HG03442 (cell line): ENCODE results near the gene MCRIP1.

Source experiments
- ATAC-seq: cut with Tn5 transposase; IDR thresholded peaks from one replicate; pipeline ENCODE4 v1.9.1; 2021; ENCODE audit warnings: mild to moderate bottlenecking, moderate library complexity; ENCODE audit not compliant: unreplicated experiment

Gene MCRIP1

GRCh38 chr17:81822996-81823819 is 9.9 kb downstream of the MCRIP1 start:
- ATAC-seq: no peak

DNA sequence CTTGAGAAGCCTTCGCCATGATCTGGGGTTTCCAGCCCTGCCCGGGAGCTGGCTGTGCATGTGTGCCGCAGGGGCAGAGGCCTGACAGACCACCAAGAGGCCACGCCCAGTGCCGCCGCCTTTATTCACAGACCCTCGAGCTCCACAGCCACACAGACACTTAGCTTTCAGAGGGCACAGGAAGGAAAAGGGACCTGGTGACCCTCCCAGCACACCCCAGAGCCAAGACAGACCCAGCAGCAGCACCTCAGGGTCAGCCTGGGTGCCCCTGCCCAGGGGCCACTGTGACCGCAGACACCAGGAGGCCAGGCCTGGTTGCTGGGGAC is 10.8 kb downstream of the MCRIP1 start:
- no peak for ATAC-seq

GRCh38 chr17:81821603-81822311 is 11.3 kb downstream of the MCRIP1 start:
- no peak for ATAC-seq

DNA sequence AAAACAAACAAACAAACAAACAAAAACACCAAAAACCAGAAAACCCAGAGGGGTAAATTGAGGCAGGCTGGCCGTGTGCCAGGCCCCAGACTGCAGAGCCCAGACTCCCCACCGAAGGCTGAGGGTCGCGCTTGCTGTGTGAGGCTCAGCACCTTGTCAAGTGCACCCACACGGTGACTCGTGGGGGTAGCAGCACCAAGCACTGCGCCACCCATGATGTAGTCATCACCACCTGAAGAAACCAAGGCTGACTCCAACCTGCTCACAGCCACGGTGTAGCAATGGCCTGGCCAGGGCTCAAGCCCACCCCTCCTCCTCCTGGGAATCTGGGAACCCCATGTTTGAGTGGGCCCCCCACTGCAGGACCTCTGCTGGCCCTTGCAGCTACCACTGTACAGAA is 11.9 kb downstream of the MCRIP1 start:
- no peak for ATAC-seq

GRCh38 chr17:81819708-81820107 is 13.4 kb downstream of the MCRIP1 start:
- ATAC-seq: no peak

DNA sequence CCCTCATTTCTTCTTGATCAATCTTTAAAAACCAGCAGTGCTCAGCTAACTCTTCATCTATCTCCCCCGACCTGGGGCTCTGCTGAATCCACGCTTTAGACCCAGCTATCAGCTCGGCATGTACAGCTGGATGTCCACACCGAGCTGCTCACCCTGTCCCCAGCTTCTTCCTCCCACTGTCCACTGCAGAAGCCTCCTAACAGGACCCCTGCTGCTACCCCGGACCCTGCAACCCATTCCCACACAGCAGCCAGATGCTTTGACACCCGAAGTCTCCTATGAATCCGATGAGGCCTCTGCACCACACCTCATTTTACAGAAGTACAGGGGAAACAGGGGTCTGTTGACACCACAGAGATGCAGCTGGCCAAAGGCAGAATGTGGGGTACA is 15.3 kb downstream of the MCRIP1 start:
- ATAC-seq: no peak

DNA sequence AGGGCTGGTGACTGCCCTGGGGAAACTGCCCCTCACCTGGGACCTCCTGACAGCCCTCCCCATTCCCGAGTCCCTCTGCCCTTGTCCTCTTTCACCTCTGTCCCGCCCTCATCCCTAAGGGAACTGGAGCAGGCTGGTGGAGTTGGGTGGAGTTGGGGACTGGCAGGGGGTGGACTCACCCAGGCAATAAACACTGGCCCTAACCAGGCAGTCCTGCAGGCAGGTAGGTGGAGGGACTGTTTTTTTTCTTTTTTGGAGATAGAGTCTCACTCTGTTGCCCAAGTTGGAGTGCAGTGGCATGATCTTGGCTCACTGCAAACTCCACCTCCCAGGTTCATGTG is 17.5 kb downstream of the MCRIP1 start:
- ATAC-seq: no peak

GRCh38 chr17:81814748-81815645 is 18.1 kb downstream of the MCRIP1 start:
- ATAC-seq: no peak

GRCh38 chr17:81813861-81814683 is 19.0 kb downstream of the MCRIP1 start:
- no peak for ATAC-seq

- no peak for ATAC-seq
Observed at GRCh38 chr17:81813371-81813684, 19.8 kb downstream of the MCRIP1 start.

- ATAC-seq: no peak
Observed at GRCh38 chr17:81812571-81813370, 20.3 kb downstream of the MCRIP1 start.

DNA sequence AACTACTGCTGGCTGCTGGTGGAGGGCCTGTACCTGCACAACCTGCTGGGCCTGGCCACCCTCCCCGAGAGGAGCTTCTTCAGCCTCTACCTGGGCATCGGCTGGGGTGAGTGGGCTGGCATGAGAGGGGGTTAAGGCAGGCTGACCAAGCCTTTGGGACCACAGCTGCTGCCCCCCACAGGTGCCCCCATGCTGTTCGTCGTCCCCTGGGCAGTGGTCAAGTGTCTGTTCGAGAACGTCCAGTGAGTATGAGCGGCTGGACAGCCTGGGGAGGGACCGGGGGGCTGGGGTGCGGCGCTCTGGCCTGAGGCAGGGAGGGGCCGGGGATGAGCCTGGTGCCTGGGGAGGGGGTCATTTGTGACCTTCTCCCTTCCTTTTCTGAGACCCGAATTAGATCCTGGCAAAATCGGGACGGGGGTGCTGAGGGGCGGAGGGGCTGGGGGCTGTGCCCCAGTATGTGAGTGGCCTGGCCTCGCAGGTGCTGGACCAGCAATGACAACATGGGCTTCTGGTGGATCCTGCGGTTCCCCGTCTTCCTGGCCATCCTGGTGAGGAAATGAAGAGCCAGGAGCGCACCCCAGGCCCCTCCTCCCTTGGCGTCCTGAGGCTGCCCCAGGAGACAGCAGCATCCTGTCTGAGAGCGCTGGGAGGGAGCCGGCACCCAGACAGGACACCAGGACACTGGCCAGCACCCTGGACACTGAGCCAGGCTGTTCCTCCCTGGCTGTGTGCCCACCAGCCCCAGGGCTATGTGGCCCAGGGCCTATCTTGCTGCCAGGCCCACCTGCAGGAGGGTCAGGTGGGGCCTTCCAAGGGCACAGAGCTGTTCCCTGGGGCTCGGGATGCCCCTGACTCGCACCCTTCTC is 21.2 kb downstream of the MCRIP1 start:
- ATAC-seq: no peak

GRCh38 chr17:81810892-81811704 is 22.0 kb downstream of the MCRIP1 start:
- no peak for ATAC-seq

GRCh38 chr17:81810476-81810875 is 22.6 kb downstream of the MCRIP1 start:
- ATAC-seq: no peak

- no peak for ATAC-seq
Observed at GRCh38 chr17:81809556-81809998, 23.5 kb downstream of the MCRIP1 start.

GRCh38 chr17:81808778-81809555 is 24.1 kb downstream of the MCRIP1 start:
- no peak for ATAC-seq

- ATAC-seq: no peak
Observed at GRCh38 chr17:81807839-81808238, 25.3 kb downstream of the MCRIP1 start.
